D721Med (cell line): ENCODE results near the gene KCTD16.

Experiments
- DNase-seq: peaks from one replicate; pipeline ENCODE4 v3.0.0; 2011; ENCODE audit warnings: low spot score; ENCODE audit not compliant: insufficient read length
- FAIRE-seq: peaks from 2 replicates; lab custom pipeline; 2011; peaks lifted over from hg19 to GRCh38; lab: Jason Lieb, UNC
- CTCF ChIP-seq: IDR thresholded peaks from 2 replicates; pipeline ENCODE4 v1.5.1; 2012; ENCODE audit warnings: mild to moderate bottlenecking, control low read depth; ENCODE audit not compliant: insufficient read depth; ENCODE audit errors: missing control alignments

Gene KCTD16

GRCh38 chr5:144232285-144232684 lies 61.6 kb downstream of the KCTD16 start:
- DNase-seq (no peak), FAIRE-seq (no peak)
- no peak for TF ChIP-seq CTCF

GRCh38 chr5:144236499-144236898 lies 65.8 kb downstream of the KCTD16 start:
- no peak for FAIRE-seq
- DNase-seq, result no peak
- TF ChIP-seq CTCF, result no peak

DNA sequence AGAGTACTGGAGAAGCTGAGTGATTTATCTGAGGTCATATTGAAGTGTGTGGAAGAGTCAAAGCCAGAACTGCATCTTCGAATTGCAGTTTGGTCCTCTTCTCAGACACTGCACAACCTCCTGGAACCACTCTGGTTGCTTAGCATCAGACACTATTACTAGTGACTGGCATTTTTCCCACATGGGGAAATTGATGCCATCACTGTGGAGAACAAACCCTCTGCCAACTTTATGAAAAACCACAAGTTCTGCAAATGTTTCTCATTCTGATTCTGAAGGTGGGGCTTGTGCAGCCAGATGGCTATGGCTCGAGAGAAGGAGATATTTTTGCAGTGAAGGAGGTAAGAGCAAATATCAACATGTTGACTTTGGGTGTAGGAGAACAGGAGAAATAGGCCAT lies 67.2 kb downstream of the KCTD16 start:
- no peak for FAIRE-seq
- no peak for DNase-seq
- no peak for TF ChIP-seq CTCF

- no peak for DNase-seq
Measured at GRCh38 chr5:144247131-144247530, 76.5 kb downstream of the KCTD16 start.

DNA sequence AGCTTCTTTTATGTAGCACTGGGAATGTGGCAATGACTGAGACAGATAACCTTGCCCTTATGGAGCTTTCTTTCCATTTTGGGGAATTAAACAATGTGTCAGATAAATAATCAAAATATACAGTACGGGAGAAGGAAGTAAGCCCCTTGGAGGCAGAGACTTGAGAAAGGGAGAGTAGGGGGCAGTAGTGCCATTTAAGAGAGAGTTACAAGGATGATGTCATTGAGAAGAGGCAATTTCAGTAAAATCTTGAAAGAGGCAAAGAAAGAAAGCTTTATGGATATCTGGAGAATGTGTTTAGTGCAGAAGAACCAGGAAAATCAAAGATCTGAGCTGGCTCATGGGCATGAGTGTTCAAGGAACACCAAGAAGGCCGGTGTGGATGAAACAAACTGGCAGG lies 77.3 kb downstream of the KCTD16 start:
- FAIRE-seq (no peak), DNase-seq (no peak)
- no peak for TF ChIP-seq CTCF

More at GRCh38 chr5:144247131-144247530, 76.5 kb downstream of the KCTD16 start:
- FAIRE-seq, result no peak
- no peak for TF ChIP-seq CTCF

- TF ChIP-seq CTCF, result no peak
- DNase-seq, result no peak
- FAIRE-seq, result no peak
Measured at GRCh38 chr5:144249755-144250464, 79.2 kb downstream of the KCTD16 start.

- no peak for FAIRE-seq
- no peak for TF ChIP-seq CTCF
- no peak for DNase-seq
Measured at GRCh38 chr5:144254552-144254951, 83.9 kb downstream of the KCTD16 start.
